ENCODE results near the gene PYHIN1. TPM values are rescaled to one million over a fixed set of nuclear protein-coding genes. Genes with fewer than 3 reads are reported as not detected.

Gene PYHIN1
- total RNA-seq, 1 experiment from 2014 or later, result not detected

- ATAC-seq, result no peak
These were observed 819 bp downstream of the PYHIN1 start for GRCh38 chr1:158932171-158932570.

More at GRCh38 chr1:158932171-158932570, 819 bp downstream of the PYHIN1 start:
- no peak overlapping the region for H2AFZ ChIP-seq (ENCODE audit: low read depth, low read length, poor library complexity, severe bottlenecking)
- POLR2A ChIA-PET, result no interaction called here
- H3K36me3 ChIP-seq (ENCODE audit: control insufficient read depth in 1 of 2, insufficient read depth in 2 of 2, low read length in 2 of 2), result no peaks in the 10 kb centered on the region
- CTCF ChIA-PET, result no interaction called here
- H3K27ac ChIP-seq (ENCODE audit: low read depth, low read length), result no peak overlapping the region
- BruUV-seq (replicated peaks), result no TSS peak
- H3K9me2 ChIP-seq (ENCODE audit: insufficient read depth), result no peaks in the 10 kb centered on the region
- DNase-seq (ENCODE audit: low read depth, low spot score), result no peak
- TF ChIP-seq, protein P1, sequence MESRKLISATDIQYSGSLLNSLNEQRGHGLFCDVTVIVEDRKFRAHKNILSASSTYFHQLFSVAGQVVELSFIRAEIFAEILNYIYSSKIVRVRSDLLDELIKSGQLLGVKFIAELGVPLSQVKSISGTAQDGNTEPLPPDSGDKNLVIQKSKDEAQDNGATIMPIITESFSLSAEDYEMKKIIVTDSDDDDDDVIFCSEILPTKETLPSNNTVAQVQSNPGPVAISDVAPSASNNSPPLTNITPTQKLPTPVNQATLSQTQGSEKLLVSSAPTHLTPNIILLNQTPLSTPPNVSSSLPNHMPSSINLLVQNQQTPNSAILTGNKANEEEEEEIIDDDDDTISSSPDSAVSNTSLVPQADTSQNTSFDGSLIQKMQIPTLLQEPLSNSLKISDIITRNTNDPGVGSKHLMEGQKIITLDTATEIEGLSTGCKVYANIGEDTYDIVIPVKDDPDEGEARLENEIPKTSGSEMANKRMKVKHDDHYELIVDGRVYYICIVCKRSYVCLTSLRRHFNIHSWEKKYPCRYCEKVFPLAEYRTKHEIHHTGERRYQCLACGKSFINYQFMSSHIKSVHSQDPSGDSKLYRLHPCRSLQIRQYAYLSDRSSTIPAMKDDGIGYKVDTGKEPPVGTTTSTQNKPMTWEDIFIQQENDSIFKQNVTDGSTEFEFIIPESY (IDR thresholded peaks at IDR 0.05; ENCODE audit: extremely low read depth, insufficient replicate concordance, low read length), result no peak
- no peak for TF ChIP-seq YY1 (IDR thresholded peaks at IDR 0.05; ENCODE audit: extremely low read depth, insufficient replicate concordance, low read depth, low read length)
- no peak for TF ChIP-seq SIN3A (IDR thresholded peaks at IDR 0.05; ENCODE audit: low read depth)
- TF ChIP-seq CTCF (IDR thresholded peaks at IDR 0.05 in 2 of 3, conservative IDR thresholded peaks at IDR 0.05 in 1 of 3; ENCODE audit: borderline replicate concordance in 1 of 3, insufficient read depth in 1 of 3, low read depth in 2 of 3, low read length in 2 of 3), result no peak
- no peak for TF ChIP-seq POLR2A (IDR thresholded peaks at IDR 0.05; ENCODE audit: borderline replicate concordance, extremely low read depth, insufficient read depth, insufficient read length)
- TF ChIP-seq FOSL1 (IDR thresholded peaks at IDR 0.05; ENCODE audit: low read depth), result no peak
- no peak for TF ChIP-seq RAD21 (IDR thresholded peaks at IDR 0.05; ENCODE audit: low read depth)
- no peak for TF ChIP-seq CEBPB (IDR thresholded peaks at IDR 0.05; ENCODE audit: low read depth)
- TF ChIP-seq EZH2 (IDR thresholded peaks at IDR 0.05), result no peak
- TF ChIP-seq POLR2AphosphoS5 (IDR thresholded peaks at IDR 0.05; ENCODE audit: low read depth, low read length), result no peak
- no peaks in the 10 kb centered on the region for H3K79me2 ChIP-seq (ENCODE audit: insufficient read depth, low read length)
- H3K9ac ChIP-seq (ENCODE audit: low read length), result no peak overlapping the region
- H4K20me1 ChIP-seq (ENCODE audit: insufficient read depth), result no peaks in the 10 kb centered on the region
- H3K4me1 ChIP-seq (ENCODE audit: control insufficient read depth in 1 of 2, insufficient read depth in 2 of 2, low read length in 2 of 2), result no peaks in the 10 kb centered on the region
- no peak overlapping the region for H3K4me3 ChIP-seq (replicated peaks in 1 of 2; ENCODE audit: low read depth in 1 of 2, low read length in 2 of 2)
- H3K4me2 ChIP-seq (ENCODE audit: low read length), result no peak overlapping the region
- no peaks in the 10 kb centered on the region for H3K27me3 ChIP-seq (ENCODE audit: insufficient read depth, low read length)
- H3K9me3 ChIP-seq (ENCODE audit: control insufficient read depth in 1 of 2, insufficient read depth in 1 of 2, low read depth in 1 of 2, low read length in 2 of 2), result peaks cover 0 to 4% of the 10 kb centered on the region in 2 experiments; a peak in 1 of 4 replicates
- RAD21 ChIA-PET (ENCODE audit: low non-redundant PET in 1 of 2, low total read pairs in 2 of 2, uncharacterized antibody in 2 of 2, unreplicated experiment in 2 of 2), result no interaction called here
- intact Hi-C loops (cut with micrococcal nuclease), result no loop called here
